GM08714 (cell line): ENCODE measurements around the gene RUNDC3A.
A peak's percentile ranks its signal among the peaks of the same experiment; 100 is the strongest.

Experiments used
- H3K4me3 ChIP-seq: fragments of 200-500 bp; sonication (Bioruptor generic); 2 replicates; pipeline ENCODE4 v1.5.1; 2014; ENCODE audit warnings: mild to moderate bottlenecking, low read length, inconsistent platforms
- ZNF274 ChIP-seq: IDR thresholded peaks from 2 replicates; pipeline ENCODE4 v1.6.1; 2012; ENCODE audit warnings: mild to moderate bottlenecking, low read depth, low read length

RUNDC3A gene

GRCh38 chr17:44310188-44310587 is 1.8 kb downstream of the RUNDC3A start:
- no peak for TF ChIP-seq ZNF274
- H3K4me3 ChIP-seq: no peak overlapping the region

GRCh38 chr17:44310609-44311376 is 2.4 kb downstream of the RUNDC3A start:
- TF ChIP-seq ZNF274: no peak
- H3K4me3 ChIP-seq: no peak overlapping the region

- no peak overlapping the region for H3K4me3 ChIP-seq
- no peak for TF ChIP-seq ZNF274
Measured at GRCh38 chr17:44311562-44312181, 3.3 kb downstream of the RUNDC3A start.

- H3K4me3 ChIP-seq: no peak overlapping the region
- TF ChIP-seq ZNF274: no peak
Measured at GRCh38 chr17:44312396-44313104, 4.1 kb downstream of the RUNDC3A start.

GRCh38 chr17:44314031-44314430 is 5.6 kb downstream of the RUNDC3A start:
- no peak for TF ChIP-seq ZNF274
- no peak overlapping the region for H3K4me3 ChIP-seq

- no peak overlapping the region for H3K4me3 ChIP-seq
- no peak for TF ChIP-seq ZNF274
Measured at GRCh38 chr17:44314524-44314868, 6.1 kb downstream of the RUNDC3A start.

GRCh38 chr17:44314869-44315661 is 6.7 kb downstream of the RUNDC3A start:
- TF ChIP-seq ZNF274: no peak
- H3K4me3 ChIP-seq: peak overlapping the region; percentile 24; the same call in 1 of the 2 replicates

GRCh38 chr17:44315760-44316731 is 7.6 kb downstream of the RUNDC3A start:
- TF ChIP-seq ZNF274: no peak
- no peak overlapping the region for H3K4me3 ChIP-seq

GRCh38 chr17:44317545-44317944 is 9.1 kb downstream of the RUNDC3A start:
- no peak overlapping the region for H3K4me3 ChIP-seq
- TF ChIP-seq ZNF274: no peak

- H3K4me3 ChIP-seq: no peak overlapping the region
- TF ChIP-seq ZNF274: no peak
Measured at GRCh38 chr17:44318077-44318892, 9.9 kb downstream of the RUNDC3A start.

GRCh38 chr17:44320066-44320465 is 11.7 kb downstream of the RUNDC3A start:
- no peak overlapping the region for H3K4me3 ChIP-seq
- no peak for TF ChIP-seq ZNF274
